ENCODE results near the gene KRTAP2-4. TPM values are rescaled to one million over a fixed set of nuclear protein-coding genes. Genes with fewer than 3 reads are reported as not detected.

The KRTAP2-4 gene
- total RNA-seq, 1 donor from 2014 or later, result not detected

DNA sequence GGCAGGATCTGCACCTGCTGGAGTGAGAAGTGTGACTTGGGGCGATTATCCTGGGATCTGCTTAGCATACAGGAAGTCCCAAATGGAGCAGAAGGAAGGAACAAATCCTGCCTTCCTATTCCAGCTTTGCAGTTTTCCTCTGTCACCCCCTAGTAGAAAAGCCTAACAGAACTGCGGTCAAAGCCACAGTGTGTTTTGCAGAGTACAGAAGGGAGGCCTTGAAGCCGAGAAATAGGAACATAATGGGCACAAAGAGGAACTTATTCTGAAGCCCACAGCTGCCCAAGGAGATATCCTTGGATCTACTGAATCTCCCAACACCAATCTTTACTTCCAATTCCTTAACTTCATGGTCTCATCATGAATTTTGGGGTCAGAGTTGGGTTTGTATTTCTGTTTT, 47.1 kb downstream of the KRTAP2-4 start:
- H3K4me3 Mint-ChIP-seq, result no peak overlapping the region
- no peaks in the 10 kb centered on the region for H3K27me3 Mint-ChIP-seq
- H3K36me3 Mint-ChIP-seq, result peaks cover 3% of the 10 kb centered on the region
- H3K27ac Mint-ChIP-seq, result no peak overlapping the region
- TF ChIP-seq, protein P1, sequence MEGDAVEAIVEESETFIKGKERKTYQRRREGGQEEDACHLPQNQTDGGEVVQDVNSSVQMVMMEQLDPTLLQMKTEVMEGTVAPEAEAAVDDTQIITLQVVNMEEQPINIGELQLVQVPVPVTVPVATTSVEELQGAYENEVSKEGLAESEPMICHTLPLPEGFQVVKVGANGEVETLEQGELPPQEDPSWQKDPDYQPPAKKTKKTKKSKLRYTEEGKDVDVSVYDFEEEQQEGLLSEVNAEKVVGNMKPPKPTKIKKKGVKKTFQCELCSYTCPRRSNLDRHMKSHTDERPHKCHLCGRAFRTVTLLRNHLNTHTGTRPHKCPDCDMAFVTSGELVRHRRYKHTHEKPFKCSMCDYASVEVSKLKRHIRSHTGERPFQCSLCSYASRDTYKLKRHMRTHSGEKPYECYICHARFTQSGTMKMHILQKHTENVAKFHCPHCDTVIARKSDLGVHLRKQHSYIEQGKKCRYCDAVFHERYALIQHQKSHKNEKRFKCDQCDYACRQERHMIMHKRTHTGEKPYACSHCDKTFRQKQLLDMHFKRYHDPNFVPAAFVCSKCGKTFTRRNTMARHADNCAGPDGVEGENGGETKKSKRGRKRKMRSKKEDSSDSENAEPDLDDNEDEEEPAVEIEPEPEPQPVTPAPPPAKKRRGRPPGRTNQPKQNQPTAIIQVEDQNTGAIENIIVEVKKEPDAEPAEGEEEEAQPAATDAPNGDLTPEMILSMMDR (conservative IDR thresholded peaks at IDR 0.05), result no peak
- no peaks in the 10 kb centered on the region for H3K4me1 Mint-ChIP-seq (ENCODE audit: unreplicated experiment)
- H3K9me3 Mint-ChIP-seq, result no peaks in the 10 kb centered on the region
- DNase-seq (ENCODE audit: extremely low spot score, unreplicated experiment), result no peak

DNA sequence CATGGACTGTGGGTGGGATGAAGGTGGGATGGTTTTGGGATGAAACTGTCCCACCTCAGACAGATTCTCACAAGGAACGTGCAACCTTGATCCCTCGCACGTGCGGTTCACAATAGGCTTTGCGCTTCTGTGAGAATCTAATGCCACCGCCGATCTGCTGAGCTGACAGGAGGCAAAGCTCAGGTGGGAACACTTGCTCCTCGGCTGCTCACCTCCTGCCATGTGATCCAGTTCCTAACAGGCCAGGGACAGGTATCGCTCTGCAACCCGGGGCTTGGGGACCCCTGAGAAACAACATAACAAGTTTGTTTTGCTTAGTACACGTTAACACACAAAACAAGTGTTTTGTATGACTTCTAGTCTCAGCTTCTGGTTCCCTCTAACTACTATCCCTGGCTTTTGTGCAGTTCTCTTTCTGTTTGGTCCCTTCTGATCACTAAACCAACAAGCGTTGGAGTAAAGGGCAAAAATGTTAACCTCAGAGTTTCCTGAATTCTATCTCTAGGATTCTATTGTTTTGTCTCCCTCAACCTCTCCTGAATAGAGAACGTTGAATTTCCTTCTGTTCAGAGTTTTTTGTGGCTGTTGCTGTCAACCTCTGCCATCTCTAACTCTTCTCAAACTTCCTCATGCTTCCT, 49.0 kb downstream of the KRTAP2-4 start:
- peaks cover 4% of the 10 kb centered on the region for H3K4me1 Mint-ChIP-seq (ENCODE audit: unreplicated experiment)
- H3K27ac Mint-ChIP-seq, result no peak overlapping the region
- TF ChIP-seq, protein P1 (conservative IDR thresholded peaks at IDR 0.05), result no peak
- no peaks in the 10 kb centered on the region for H3K27me3 Mint-ChIP-seq
- H3K4me3 Mint-ChIP-seq, result no peak overlapping the region
- no peak for DNase-seq (ENCODE audit: extremely low spot score, unreplicated experiment)
- no peaks in the 10 kb centered on the region for H3K36me3 Mint-ChIP-seq
- H3K9me3 Mint-ChIP-seq, result no peaks in the 10 kb centered on the region

DNA sequence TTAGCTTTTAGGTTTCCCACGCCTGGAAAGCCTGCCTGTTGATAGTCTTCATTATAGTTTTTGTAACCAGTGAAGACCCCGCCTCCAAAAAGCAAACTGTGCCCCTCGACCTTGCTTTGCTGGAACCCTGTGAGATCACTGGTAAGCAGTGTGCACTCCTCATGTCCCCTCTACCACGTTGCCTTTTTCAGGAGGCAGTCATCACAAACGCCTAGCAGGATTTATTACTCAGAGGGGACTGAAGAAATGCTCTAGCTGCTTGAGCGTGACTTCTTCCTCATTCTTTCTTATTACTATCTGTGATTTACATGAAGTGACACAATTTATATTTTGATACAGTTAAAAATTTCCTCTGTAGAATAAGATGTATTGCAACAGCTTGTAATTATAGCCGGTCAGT, 50.2 kb downstream of the KRTAP2-4 start:
- Mint-ChIP-seq H3K9me3 (no peaks in the 10 kb centered on the region), H3K4me3 (no peak overlapping the region), H3K4me1 (ENCODE audit: unreplicated experiment) (peaks cover 4% of the 10 kb centered on the region), H3K27me3 (no peaks in the 10 kb centered on the region), H3K27ac (no peak overlapping the region), H3K36me3 (no peaks in the 10 kb centered on the region)
- TF ChIP-seq, protein P1 (conservative IDR thresholded peaks at IDR 0.05), result no peak
- DNase-seq (ENCODE audit: extremely low spot score, unreplicated experiment), result no peak

Other genes with a start within 250 kb of the KRTAP2-4 start
- 60.2 and 83.0 TPM in 2 replicates for gene KRT10, start 243.3 kb downstream of the KRTAP2-4 start, total RNA-seq (ENCODE audit: low replicate concordance)
- not detected in 2 replicates for gene KRT12, start 198.7 kb downstream of the KRTAP2-4 start, total RNA-seq (ENCODE audit: low replicate concordance)
- gene KRT20, start 180.6 kb downstream of the KRTAP2-4 start, total RNA-seq (ENCODE audit: low replicate concordance), result 13.0 and 41.9 TPM in 2 replicates
- gene KRT23, start 128.2 kb downstream of the KRTAP2-4 start, total RNA-seq (ENCODE audit: low replicate concordance), result 49.7 and 464 TPM in 2 replicates
- gene KRT39, start 98.9 kb downstream of the KRTAP2-4 start, total RNA-seq (ENCODE audit: low replicate concordance), result 0.70 and 1.0 TPM in 2 replicates
- gene KRT40, start 81.6 kb downstream of the KRTAP2-4 start, total RNA-seq (ENCODE audit: low replicate concordance), result 2.3 and 5.5 TPM in 2 replicates
- not detected in 2 replicates for gene KRTAP3-3, start 71.7 kb downstream of the KRTAP2-4 start, total RNA-seq (ENCODE audit: low replicate concordance)
- not detected in 2 replicates for gene KRTAP3-2, start 66.0 kb downstream of the KRTAP2-4 start, total RNA-seq (ENCODE audit: low replicate concordance)
- gene KRTAP3-1, start 56.8 kb downstream of the KRTAP2-4 start, total RNA-seq (ENCODE audit: low replicate concordance), result 1.7 TPM in 1 of 2 replicates, not detected in the other
- gene KRTAP1-5, start 38.7 kb downstream of the KRTAP2-4 start, total RNA-seq (ENCODE audit: low replicate concordance), result not detected in 2 replicates
- gene KRTAP1-4, start 35.7 kb downstream of the KRTAP2-4 start, total RNA-seq (ENCODE audit: low replicate concordance), result not detected in 2 replicates
- gene KRTAP1-3, start 31.0 kb downstream of the KRTAP2-4 start, total RNA-seq (ENCODE audit: low replicate concordance), result not detected in 2 replicates
- gene KRTAP1-1, start 24.4 kb downstream of the KRTAP2-4 start, total RNA-seq (ENCODE audit: low replicate concordance), result not detected in 2 replicates
- not detected in 2 replicates for gene KRTAP2-1, start 18.6 kb downstream of the KRTAP2-4 start, total RNA-seq (ENCODE audit: low replicate concordance)
- gene KRTAP2-2, start 10.6 kb downstream of the KRTAP2-4 start, total RNA-seq (ENCODE audit: low replicate concordance), result not detected in 2 replicates
- 0.98 TPM in 1 of 2 replicates, not detected in the other for gene KRTAP2-3, start 5.8 kb downstream of the KRTAP2-4 start, total RNA-seq (ENCODE audit: low replicate concordance)
- not detected in 2 replicates for gene KRTAP4-7, start 18.3 kb upstream of the KRTAP2-4 start, total RNA-seq (ENCODE audit: low replicate concordance)
- gene KRTAP4-8, start 32.3 kb upstream of the KRTAP2-4 start, total RNA-seq (ENCODE audit: low replicate concordance), result not detected in 2 replicates
- gene KRTAP4-16, start 36.3 kb upstream of the KRTAP2-4 start, total RNA-seq (ENCODE audit: low replicate concordance), result not detected in 2 replicates
- gene KRTAP4-9, start 39.5 kb upstream of the KRTAP2-4 start, total RNA-seq (ENCODE audit: low replicate concordance), result not detected in 2 replicates
- gene KRTAP4-11, start 52.5 kb upstream of the KRTAP2-4 start, total RNA-seq (ENCODE audit: low replicate concordance), result not detected in 2 replicates
- gene KRTAP4-12, start 58.3 kb upstream of the KRTAP2-4 start, total RNA-seq (ENCODE audit: low replicate concordance), result not detected in 2 replicates
- gene KRTAP4-6, start 74.7 kb upstream of the KRTAP2-4 start, total RNA-seq (ENCODE audit: low replicate concordance), result not detected in 2 replicates
- gene KRTAP4-5, start 83.9 kb upstream of the KRTAP2-4 start, total RNA-seq (ENCODE audit: low replicate concordance), result not detected in 2 replicates
- gene KRTAP4-4, start 94.9 kb upstream of the KRTAP2-4 start, total RNA-seq (ENCODE audit: low replicate concordance), result not detected in 2 replicates
- not detected in 2 replicates for gene KRTAP4-3, start 102.3 kb upstream of the KRTAP2-4 start, total RNA-seq (ENCODE audit: low replicate concordance)
- gene KRTAP4-2, start 112.3 kb upstream of the KRTAP2-4 start, total RNA-seq (ENCODE audit: low replicate concordance), result not detected in 2 replicates
- gene KRTAP4-1, start 119.0 kb upstream of the KRTAP2-4 start, total RNA-seq (ENCODE audit: low replicate concordance), result not detected in 2 replicates
- gene KRTAP9-1, start 124.0 kb upstream of the KRTAP2-4 start, total RNA-seq (ENCODE audit: low replicate concordance), result not detected in 2 replicates
- not detected in 2 replicates for gene KRTAP9-2, start 160.8 kb upstream of the KRTAP2-4 start, total RNA-seq (ENCODE audit: low replicate concordance)
- not detected in 2 replicates for gene KRTAP9-3, start 166.6 kb upstream of the KRTAP2-4 start, total RNA-seq (ENCODE audit: low replicate concordance)
- not detected in 2 replicates for gene KRTAP9-8, start 172.1 kb upstream of the KRTAP2-4 start, total RNA-seq (ENCODE audit: low replicate concordance)
- gene KRTAP9-4, start 183.8 kb upstream of the KRTAP2-4 start, total RNA-seq (ENCODE audit: low replicate concordance), result not detected in 2 replicates
- gene KRTAP9-9, start 189.5 kb upstream of the KRTAP2-4 start, total RNA-seq (ENCODE audit: low replicate concordance), result not detected in 2 replicates
- gene KRTAP9-6, start 199.5 kb upstream of the KRTAP2-4 start, total RNA-seq (ENCODE audit: low replicate concordance), result not detected in 2 replicates
- not detected in 2 replicates for gene KRTAP9-7, start 209.8 kb upstream of the KRTAP2-4 start, total RNA-seq (ENCODE audit: low replicate concordance)
- gene KRTAP29-1, start 237.0 kb upstream of the KRTAP2-4 start, total RNA-seq (ENCODE audit: low replicate concordance), result not detected in 2 replicates
- gene KRTAP16-1, start 243.4 kb upstream of the KRTAP2-4 start, total RNA-seq (ENCODE audit: low replicate concordance), result not detected in 2 replicates
- not detected in 2 replicates for gene KRTAP17-1, start 249.8 kb upstream of the KRTAP2-4 start, total RNA-seq (ENCODE audit: low replicate concordance)